ENCODE data around the gene GBF1. TPM values are rescaled to one million over a fixed set of nuclear protein-coding genes. Genes with fewer than 3 reads are reported as not detected.

The GBF1 gene
- polyA plus RNA-seq, 1 donor (not counting 4 experiments of a cell fraction or from before 2014, with no cell fraction given) = 17.4 TPM

GRCh38 chr10:102233997-102234396 is 11.3 kb upstream of the GBF1 start:
- Histone ChIP-seq H4K20me1 (ENCODE audit: control insufficient read depth, extremely low read depth, insufficient read depth, low read length) (no peaks in the 10 kb centered on the region), H3K36me3 (ENCODE audit: control insufficient read depth in 2 of 2, extremely low read depth in 1 of 2, insufficient read depth in 2 of 2, low read length in 2 of 2) (no peaks in the 10 kb centered on the region), H3K4me3 (ENCODE audit: control insufficient read depth in 2 of 3, extremely low read depth in 1 of 3, insufficient read depth in 2 of 3, low read depth in 1 of 3, low read length in 3 of 3) (no peak overlapping the region), H3K9ac (ENCODE audit: control insufficient read depth, extremely low read depth, insufficient read depth, low read length) (no peak overlapping the region), H3K27me3 (ENCODE audit: control insufficient read depth, extremely low read depth, insufficient read depth, low read length) (peaks cover 16% of the 10 kb centered on the region), H3K9me3 (ENCODE audit: control insufficient read depth, low read depth, low read length) (no peaks in the 10 kb centered on the region), H2AFZ (ENCODE audit: control insufficient read depth, low read length) (no peak overlapping the region), H3K4me2 (ENCODE audit: control insufficient read depth, extremely low read depth, insufficient read depth, low read depth, low read length) (no peak overlapping the region), H3K9me1 (ENCODE audit: control insufficient read depth, extremely low read depth, insufficient read depth, low read length) (no peaks in the 10 kb centered on the region), H3K4me1 (ENCODE audit: control insufficient read depth, extremely low read depth, insufficient read depth, low read length) (peaks cover 21% of the 10 kb centered on the region), H3K27ac (ENCODE audit: control insufficient read depth, insufficient read depth, low read length) (no peak overlapping the region), H3K79me2 (ENCODE audit: control insufficient read depth, insufficient read depth, low read length) (no peaks in the 10 kb centered on the region)
- no peak for TF ChIP-seq CTCF (optimal IDR thresholded peaks at IDR 0.05 in 1 of 3, IDR thresholded peaks at IDR 0.05 in 1 of 3, conservative IDR thresholded peaks at IDR 0.05 in 1 of 3; ENCODE audit: extremely low read depth in 1 of 3, insufficient read depth in 2 of 3, low read length in 3 of 3)
- no peak for TF ChIP-seq EZH2 (IDR thresholded peaks at IDR 0.05; ENCODE audit: low read length)
- no peak for FAIRE-seq
- no peak for DNase-seq (ENCODE audit: low read depth, low spot score)
- dilution Hi-C loops (cut with MboI; ENCODE audit: extremely low pct_ligation_motif_present, low sequenced_read_pairs) = no loop called here

DNA sequence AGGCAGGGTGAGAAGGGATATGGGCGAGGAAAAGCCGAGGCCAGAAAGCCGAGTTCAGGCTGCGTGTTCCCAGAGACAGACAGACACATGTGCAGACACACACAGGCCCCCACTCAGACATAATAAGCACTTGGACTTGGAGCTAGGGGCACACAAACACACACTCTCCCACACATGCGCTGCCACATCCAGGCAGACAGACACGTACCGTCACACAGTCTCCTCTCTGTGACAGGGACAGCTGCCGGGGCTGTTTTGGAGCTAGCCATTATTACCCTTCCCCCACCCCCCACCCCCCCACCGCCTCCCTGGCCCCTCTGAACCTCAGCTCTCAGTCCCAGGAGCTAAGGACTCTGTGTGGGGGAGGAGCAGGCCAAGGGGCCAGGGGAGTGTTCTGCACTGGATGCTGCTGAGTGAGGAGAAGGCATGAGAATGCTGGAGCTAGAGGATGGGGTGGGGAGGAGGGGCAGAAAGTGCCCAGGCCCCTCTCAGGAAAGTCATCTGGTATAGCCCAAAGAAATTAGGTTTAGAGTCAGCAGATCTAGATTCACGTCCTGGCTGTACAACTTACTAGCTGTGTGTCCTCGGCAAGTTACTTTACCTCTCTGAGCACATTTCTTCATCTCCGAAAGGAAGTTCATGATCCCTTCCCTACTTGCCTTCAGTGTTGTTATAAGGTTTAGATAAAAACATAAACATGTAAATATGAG is 10.3 kb upstream of the GBF1 start:
- Histone ChIP-seq H3K4me2 (ENCODE audit: control insufficient read depth, extremely low read depth, insufficient read depth, low read depth, low read length) (no peak overlapping the region), H3K9ac (ENCODE audit: control insufficient read depth, extremely low read depth, insufficient read depth, low read length) (no peak overlapping the region), H3K27me3 (ENCODE audit: control insufficient read depth, extremely low read depth, insufficient read depth, low read length) (peaks cover 17% of the 10 kb centered on the region), H3K79me2 (ENCODE audit: control insufficient read depth, insufficient read depth, low read length) (no peaks in the 10 kb centered on the region), H3K36me3 (ENCODE audit: control insufficient read depth in 2 of 2, extremely low read depth in 1 of 2, insufficient read depth in 2 of 2, low read length in 2 of 2) (no peaks in the 10 kb centered on the region), H3K27ac (ENCODE audit: control insufficient read depth, insufficient read depth, low read length) (no peak overlapping the region), H3K9me3 (ENCODE audit: control insufficient read depth, low read depth, low read length) (no peaks in the 10 kb centered on the region), H3K4me3 (ENCODE audit: control insufficient read depth in 2 of 3, extremely low read depth in 1 of 3, insufficient read depth in 2 of 3, low read depth in 1 of 3, low read length in 3 of 3) (no peak overlapping the region), H4K20me1 (ENCODE audit: control insufficient read depth, extremely low read depth, insufficient read depth, low read length) (no peaks in the 10 kb centered on the region), H2AFZ (ENCODE audit: control insufficient read depth, low read length) (no peak overlapping the region), H3K9me1 (ENCODE audit: control insufficient read depth, extremely low read depth, insufficient read depth, low read length) (no peaks in the 10 kb centered on the region), H3K4me1 (ENCODE audit: control insufficient read depth, extremely low read depth, insufficient read depth, low read length) (peaks cover 19% of the 10 kb centered on the region)
- TF ChIP-seq EZH2 (IDR thresholded peaks at IDR 0.05; ENCODE audit: low read length) (no peak), CTCF (optimal IDR thresholded peaks at IDR 0.05 in 1 of 3, IDR thresholded peaks at IDR 0.05 in 1 of 3, conservative IDR thresholded peaks at IDR 0.05 in 1 of 3; ENCODE audit: extremely low read depth in 1 of 3, insufficient read depth in 2 of 3, low read length in 3 of 3) (no peak)
- DNase-seq (ENCODE audit: low read depth, low spot score) (no peak), FAIRE-seq (no peak)
- dilution Hi-C loops (cut with MboI; ENCODE audit: extremely low pct_ligation_motif_present, low sequenced_read_pairs) = no loop called here
